ENCODE data around the gene UPK1B.

DNA sequence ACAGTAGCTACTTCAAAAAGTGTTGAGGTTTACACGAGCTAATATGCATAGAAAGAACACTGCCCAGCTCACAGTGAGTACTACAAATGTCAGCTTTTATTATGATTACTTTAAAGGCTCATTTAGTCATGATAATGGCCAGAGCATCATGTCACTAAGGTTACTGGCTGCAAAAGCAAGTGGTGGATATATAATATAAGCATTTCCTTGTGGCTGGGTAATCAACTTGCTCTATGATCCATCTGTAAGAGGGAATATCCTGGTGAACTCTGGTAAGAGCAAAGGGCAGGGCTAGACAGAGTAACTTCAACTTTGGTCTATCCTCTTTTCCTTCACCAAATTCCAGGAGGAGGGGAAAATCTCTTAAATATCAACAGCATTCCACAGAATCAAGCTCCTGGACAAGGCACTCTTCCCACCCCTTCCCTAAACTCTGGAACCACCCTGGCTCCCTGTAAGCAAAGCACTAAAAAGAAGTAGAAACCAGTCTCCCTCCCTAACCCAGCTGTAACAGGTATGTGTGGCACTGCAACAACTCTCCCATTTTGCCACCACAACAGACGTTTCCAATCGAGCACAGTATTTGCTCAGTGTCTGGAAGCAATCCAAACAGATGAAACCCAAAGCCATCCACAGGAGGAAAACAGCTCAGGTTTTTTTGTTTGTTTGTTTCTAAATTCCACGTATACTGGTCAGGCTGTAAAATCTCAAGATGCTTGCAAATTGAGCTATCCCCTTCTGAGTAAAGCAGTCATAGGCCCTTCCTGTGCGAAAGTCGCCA lies 53.9 kb downstream of the UPK1B start:
- TF ChIP-seq ZNF232 (CRISPR knock-in tag; IDR thresholded peaks at IDR 0.05), result no peak
- TF ChIP-seq, protein P1, sequence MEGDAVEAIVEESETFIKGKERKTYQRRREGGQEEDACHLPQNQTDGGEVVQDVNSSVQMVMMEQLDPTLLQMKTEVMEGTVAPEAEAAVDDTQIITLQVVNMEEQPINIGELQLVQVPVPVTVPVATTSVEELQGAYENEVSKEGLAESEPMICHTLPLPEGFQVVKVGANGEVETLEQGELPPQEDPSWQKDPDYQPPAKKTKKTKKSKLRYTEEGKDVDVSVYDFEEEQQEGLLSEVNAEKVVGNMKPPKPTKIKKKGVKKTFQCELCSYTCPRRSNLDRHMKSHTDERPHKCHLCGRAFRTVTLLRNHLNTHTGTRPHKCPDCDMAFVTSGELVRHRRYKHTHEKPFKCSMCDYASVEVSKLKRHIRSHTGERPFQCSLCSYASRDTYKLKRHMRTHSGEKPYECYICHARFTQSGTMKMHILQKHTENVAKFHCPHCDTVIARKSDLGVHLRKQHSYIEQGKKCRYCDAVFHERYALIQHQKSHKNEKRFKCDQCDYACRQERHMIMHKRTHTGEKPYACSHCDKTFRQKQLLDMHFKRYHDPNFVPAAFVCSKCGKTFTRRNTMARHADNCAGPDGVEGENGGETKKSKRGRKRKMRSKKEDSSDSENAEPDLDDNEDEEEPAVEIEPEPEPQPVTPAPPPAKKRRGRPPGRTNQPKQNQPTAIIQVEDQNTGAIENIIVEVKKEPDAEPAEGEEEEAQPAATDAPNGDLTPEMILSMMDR (IDR thresholded peaks at IDR 0.05), result no peak
- TF ChIP-seq, protein P2, sequence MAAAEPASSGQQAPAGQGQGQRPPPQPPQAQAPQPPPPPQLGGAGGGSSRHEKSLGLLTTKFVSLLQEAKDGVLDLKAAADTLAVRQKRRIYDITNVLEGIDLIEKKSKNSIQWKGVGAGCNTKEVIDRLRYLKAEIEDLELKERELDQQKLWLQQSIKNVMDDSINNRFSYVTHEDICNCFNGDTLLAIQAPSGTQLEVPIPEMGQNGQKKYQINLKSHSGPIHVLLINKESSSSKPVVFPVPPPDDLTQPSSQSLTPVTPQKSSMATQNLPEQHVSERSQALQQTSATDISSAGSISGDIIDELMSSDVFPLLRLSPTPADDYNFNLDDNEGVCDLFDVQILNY (CRISPR knock-in tag; IDR thresholded peaks at IDR 0.05), result no peak

Measured in WTC11 (cell line).